Measurements from ENCODE around the gene GRIN2D.

GRCh38 chr19:48395170-48395455 is 1.6 kb downstream of the GRIN2D start:
- TF ChIP-seq CTCF (IDR thresholded peaks at IDR 0.05; ENCODE audit: low read length) = no peak
- no peak for TF ChIP-seq EZH2 (IDR thresholded peaks at IDR 0.05; ENCODE audit: borderline replicate concordance, low read length)
